PC-9 (cell line): ENCODE data around the gene PVALEF. TPM values are rescaled to one million over a fixed set of nuclear protein-coding genes. Genes with fewer than 3 reads are reported as not detected.

Source experiments
- BruUV-seq: library from RNA; stranded (reverse); fragments of 400-500 nt; replicated peaks from 2 replicates; lab custom pipeline; 2021; lab: Mats Ljungman, UMichigan
- CTCF ChIA-PET: fragments of 300-600 bp; sonication (Branson Sonifier 250); formaldehyde crosslinking; loops from one replicate; lab custom pipeline; 2022; ENCODE audit warnings: antibody characterized with exemption; lab: Charles Lee
- POLR2A ChIA-PET: fragments of 300-600 bp; sonication (Branson Sonifier 250); formaldehyde crosslinking; loops from one replicate; lab custom pipeline; 2022; ENCODE audit warnings: antibody characterized with exemption; ENCODE audit not compliant: unreplicated experiment; lab: Charles Lee
- DNase-seq, 2 experiments: peaks; one replicate each; pipeline versions ENCODE4 v3.0.0 to v3.0.0-alpha.2; 2015 to 2022; ENCODE audit warnings: mixed read lengths in 1 of 2
- H2AFZ ChIP-seq: fragments of 200-600 bp; sonication (generic); 2 replicates; pipeline ENCODE4 v1.8.1; 2017; ENCODE audit warnings: antibody characterized with exemption
- H3F3A ChIP-seq: fragments of 200-600 bp; sonication (generic); 2 replicates; pipeline ENCODE4 v1.8.1; 2017; ENCODE audit warnings: antibody characterized with exemption, mild to moderate bottlenecking, low read depth; ENCODE audit not compliant: insufficient read depth
- H3K27ac ChIP-seq: fragments of 200-600 bp; sonication (generic); 2 replicates; pipeline ENCODE4 v1.6.1; 2016; ENCODE audit warnings: mixed run types
- H3K27me3 ChIP-seq: fragments of 200-600 bp; sonication (generic); 2 replicates; pipeline ENCODE4 v1.6.1; 2016; ENCODE audit warnings: low read depth, mixed run types; ENCODE audit not compliant: insufficient read depth
- H3K36me3 ChIP-seq: fragments of 200-600 bp; sonication (generic); 2 replicates; pipeline ENCODE4 v1.6.1; 2016; ENCODE audit warnings: low read depth, mixed run types
- H3K4me1 ChIP-seq: fragments of 200-600 bp; sonication (generic); replicated peaks from 2 replicates; pipeline ENCODE4 v1.6.1; 2016; ENCODE audit warnings: mixed run types; ENCODE audit not compliant: insufficient read depth
- H3K4me2 ChIP-seq: fragments of 200-600 bp; sonication (generic); 2 replicates; pipeline ENCODE4 v1.6.1; 2017; ENCODE audit warnings: mixed run types
- H3K4me3 ChIP-seq: fragments of 200-600 bp; sonication (generic); 2 replicates; pipeline ENCODE4 v1.6.1; 2016; ENCODE audit warnings: mixed run types
- H3K79me2 ChIP-seq: fragments of 200-600 bp; sonication (generic); 2 replicates; pipeline ENCODE4 v1.6.1; 2017; ENCODE audit warnings: low read depth, mixed run types
- H3K9me2 ChIP-seq: fragments of 200-600 bp; sonication (generic); 2 replicates; pipeline ENCODE4 v1.8.1; 2017; ENCODE audit warnings: mild to moderate bottlenecking; ENCODE audit not compliant: insufficient read depth
- H3K9me3 ChIP-seq: fragments of 200-600 bp; sonication (generic); 2 replicates; pipeline ENCODE4 v1.8.1; 2016; ENCODE audit warnings: low read depth; ENCODE audit not compliant: insufficient read depth
- H4K20me1 ChIP-seq: fragments of 200-600 bp; sonication (generic); 2 replicates; pipeline ENCODE4 v1.8.1; 2017; ENCODE audit not compliant: insufficient read depth
- EZH2 ChIP-seq: fragments of 200-600 bp; sonication (generic); IDR thresholded peaks from 2 replicates; pipeline ENCODE4 v1.8.0; 2017; ENCODE audit warnings: antibody characterized with exemption, low read depth
- intact Hi-C: fragments of 100-400 bp; cut with micrococcal nuclease; formaldehyde crosslinking; loops from one replicate; pipeline ENCODE4 v1.10.0; 2022; ENCODE audit not compliant: unreplicated experiment
- total RNA-seq: library from RNA; stranded (reverse); gene quantifications from 2 replicates; pipeline ENCODE4 v1.2.3, GENCODE V29; 2021
- TF ChIP-seq, protein P1 (sequence below): fragments of 200-600 bp; sonication (generic); conservative IDR thresholded peaks from 2 replicates; pipeline ENCODE4 v1.6.1; 2017; ENCODE audit warnings: mixed run types, antibody characterized with exemption, mild to moderate bottlenecking, moderate library complexity

Gene PVALEF
- total RNA-seq, 1 experiment from 2014 or later, result not detected

DNA sequence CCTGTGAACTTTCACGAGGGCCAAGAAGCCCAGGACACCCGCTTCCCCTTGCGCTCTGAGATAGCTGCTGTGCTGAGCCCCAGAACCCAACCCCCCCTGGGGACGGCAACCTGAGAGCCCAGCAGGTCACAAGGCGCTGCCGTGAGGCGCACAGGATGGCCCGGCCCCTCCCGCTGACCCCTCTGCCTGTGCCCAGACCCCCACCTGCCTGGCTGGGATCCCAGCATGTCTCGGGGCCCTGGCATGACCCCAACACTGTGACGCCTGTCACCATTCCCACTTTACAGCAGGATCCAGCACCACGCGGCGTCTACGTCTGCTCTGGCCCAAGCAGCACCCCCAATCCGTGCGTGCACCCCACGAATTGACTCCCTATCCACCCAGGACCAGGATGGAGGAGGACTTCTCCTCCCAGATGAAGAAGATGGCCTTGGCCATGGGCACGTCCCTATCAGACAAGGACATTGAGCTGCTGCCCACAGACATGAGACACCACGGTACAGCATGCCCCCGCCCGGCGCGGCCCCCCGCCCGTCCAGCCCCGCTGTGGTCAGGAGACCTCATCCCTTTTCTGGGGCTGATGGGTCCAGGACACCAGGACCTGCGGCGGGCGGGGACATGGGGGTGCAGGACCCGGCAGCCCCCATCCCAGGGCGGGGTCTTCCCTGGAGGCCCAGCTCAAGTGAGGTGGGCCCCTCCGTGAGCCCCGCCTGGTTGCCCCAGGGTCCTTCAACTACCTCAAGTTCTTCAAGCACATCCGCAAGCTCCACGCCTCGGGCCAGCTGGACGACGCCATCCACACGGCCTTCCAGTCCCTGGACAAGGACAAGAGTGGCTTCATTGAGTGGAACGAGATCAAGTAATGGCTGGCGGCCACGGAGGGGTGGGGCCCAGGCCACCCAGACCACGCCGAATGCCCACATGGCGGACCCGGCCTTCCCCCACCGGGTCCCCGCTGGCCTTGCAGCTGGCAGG lies 15.8 kb downstream of the PVALEF start:
- Histone ChIP-seq H3K79me2 (no peaks in the 10 kb centered on the region), H3K4me3 (no peak overlapping the region), H3K27me3 (peaks cover 4% of the 10 kb centered on the region; the same call in 1 of the 2 replicates), H3K27ac (no peak overlapping the region), H3K4me1 (no peaks in the 10 kb centered on the region), H3K9me3 (no peaks in the 10 kb centered on the region), H3K36me3 (no peaks in the 10 kb centered on the region), H2AFZ (no peak overlapping the region), H3K9me2 (no peaks in the 10 kb centered on the region), H4K20me1 (no peaks in the 10 kb centered on the region), H3F3A (no peaks in the 10 kb centered on the region), H3K4me2 (no peak overlapping the region)
- BruUV-seq, result no TSS peak
- intact Hi-C loops, result no loop called here
- CTCF ChIA-PET, result no interaction called here
- TF ChIP-seq, protein P1, sequence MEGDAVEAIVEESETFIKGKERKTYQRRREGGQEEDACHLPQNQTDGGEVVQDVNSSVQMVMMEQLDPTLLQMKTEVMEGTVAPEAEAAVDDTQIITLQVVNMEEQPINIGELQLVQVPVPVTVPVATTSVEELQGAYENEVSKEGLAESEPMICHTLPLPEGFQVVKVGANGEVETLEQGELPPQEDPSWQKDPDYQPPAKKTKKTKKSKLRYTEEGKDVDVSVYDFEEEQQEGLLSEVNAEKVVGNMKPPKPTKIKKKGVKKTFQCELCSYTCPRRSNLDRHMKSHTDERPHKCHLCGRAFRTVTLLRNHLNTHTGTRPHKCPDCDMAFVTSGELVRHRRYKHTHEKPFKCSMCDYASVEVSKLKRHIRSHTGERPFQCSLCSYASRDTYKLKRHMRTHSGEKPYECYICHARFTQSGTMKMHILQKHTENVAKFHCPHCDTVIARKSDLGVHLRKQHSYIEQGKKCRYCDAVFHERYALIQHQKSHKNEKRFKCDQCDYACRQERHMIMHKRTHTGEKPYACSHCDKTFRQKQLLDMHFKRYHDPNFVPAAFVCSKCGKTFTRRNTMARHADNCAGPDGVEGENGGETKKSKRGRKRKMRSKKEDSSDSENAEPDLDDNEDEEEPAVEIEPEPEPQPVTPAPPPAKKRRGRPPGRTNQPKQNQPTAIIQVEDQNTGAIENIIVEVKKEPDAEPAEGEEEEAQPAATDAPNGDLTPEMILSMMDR, result no peak
- no peak for TF ChIP-seq EZH2
- DNase-seq, result no peak
- POLR2A ChIA-PET, result interaction anchor here (0.5 kb wide), 1 partner anchor 40 kb away, joined by 5 read pairs; no protein-coding TSS in a partner anchor

DNA sequence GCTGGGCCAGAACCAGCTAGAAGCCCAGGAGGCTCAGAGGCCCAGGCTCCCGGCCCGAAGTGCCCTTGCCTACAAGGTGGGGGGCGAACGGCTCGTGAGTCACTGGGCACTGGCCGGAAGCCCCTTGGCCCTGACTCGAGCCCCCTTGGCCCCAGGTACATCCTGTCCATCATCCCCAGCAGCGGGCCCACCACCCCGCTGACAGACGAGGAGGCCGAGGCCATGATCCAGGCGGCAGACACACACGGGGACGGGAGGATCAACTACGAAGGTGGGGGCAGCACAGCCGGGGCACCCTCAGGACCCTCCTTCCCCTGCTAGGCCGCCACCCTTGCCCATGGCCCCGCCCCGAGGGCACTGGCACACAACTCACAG lies 16.5 kb downstream of the PVALEF start:
- TF ChIP-seq EZH2, result no peak
- TF ChIP-seq, protein P1, result no peak
- Histone ChIP-seq H3F3A (no peaks in the 10 kb centered on the region), H3K27me3 (peaks cover 4% of the 10 kb centered on the region; the same call in 1 of the 2 replicates), H4K20me1 (no peaks in the 10 kb centered on the region), H3K79me2 (no peaks in the 10 kb centered on the region), H3K27ac (no peak overlapping the region), H3K4me1 (no peaks in the 10 kb centered on the region), H3K9me2 (no peaks in the 10 kb centered on the region), H3K4me3 (no peak overlapping the region), H3K9me3 (no peaks in the 10 kb centered on the region), H2AFZ (no peak overlapping the region), H3K4me2 (no peak overlapping the region), H3K36me3 (no peaks in the 10 kb centered on the region)
- POLR2A ChIA-PET, result interaction anchor here (0.5 kb wide), 1 partner anchor 41 kb away, joined by 5 read pairs; no protein-coding TSS in a partner anchor
- no TSS peak for BruUV-seq
- CTCF ChIA-PET, result no interaction called here
- no peak for DNase-seq
- intact Hi-C loops, result no loop called here

DNA sequence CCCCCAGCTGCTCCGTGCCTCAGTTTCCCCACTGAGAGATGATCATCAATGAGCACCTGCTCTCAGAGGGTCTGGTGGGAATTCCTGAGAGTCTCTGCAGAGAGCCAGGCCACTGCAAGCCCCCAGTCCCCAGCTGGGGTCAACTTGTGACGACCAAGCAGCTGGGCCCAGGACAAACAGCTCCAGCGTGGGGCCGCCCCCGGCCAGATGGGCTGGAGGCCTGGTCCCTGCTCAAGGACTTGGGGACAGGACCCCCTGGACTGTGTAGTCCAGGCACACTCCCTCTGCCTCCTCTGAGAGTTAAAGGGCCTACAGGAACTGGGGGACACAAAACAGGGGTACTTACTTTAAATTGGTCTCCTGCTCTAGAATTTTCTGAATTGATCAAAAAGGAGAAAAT lies 17.3 kb downstream of the PVALEF start:
- Histone ChIP-seq H3K4me1 (no peaks in the 10 kb centered on the region), H3K4me2 (no peak overlapping the region), H4K20me1 (no peaks in the 10 kb centered on the region), H3K9me2 (no peaks in the 10 kb centered on the region), H3K27me3 (peaks cover 4% of the 10 kb centered on the region; the same call in 1 of the 2 replicates), H3F3A (no peaks in the 10 kb centered on the region), H3K27ac (no peak overlapping the region), H3K79me2 (no peaks in the 10 kb centered on the region), H3K9me3 (no peaks in the 10 kb centered on the region), H2AFZ (no peak overlapping the region), H3K4me3 (no peak overlapping the region), H3K36me3 (no peaks in the 10 kb centered on the region)
- no peak for TF ChIP-seq EZH2
- TF ChIP-seq, protein P1, result no peak
- CTCF ChIA-PET, result no interaction called here
- POLR2A ChIA-PET, result interaction anchor here (0.6 kb wide), 1 partner anchor 29 kb away, joined by 4 read pairs; no protein-coding TSS in a partner anchor
- intact Hi-C loops, result no loop called here
- no peak for DNase-seq
- BruUV-seq, result no TSS peak
